ENCODE results near the gene PRR20E.
"Not testable (repeated sequence)": the region's sequence is repeated elsewhere in the genome, so short reads cannot be mapped to it uniquely, and the experiment has no call there.

The PRR20E gene

DNA sequence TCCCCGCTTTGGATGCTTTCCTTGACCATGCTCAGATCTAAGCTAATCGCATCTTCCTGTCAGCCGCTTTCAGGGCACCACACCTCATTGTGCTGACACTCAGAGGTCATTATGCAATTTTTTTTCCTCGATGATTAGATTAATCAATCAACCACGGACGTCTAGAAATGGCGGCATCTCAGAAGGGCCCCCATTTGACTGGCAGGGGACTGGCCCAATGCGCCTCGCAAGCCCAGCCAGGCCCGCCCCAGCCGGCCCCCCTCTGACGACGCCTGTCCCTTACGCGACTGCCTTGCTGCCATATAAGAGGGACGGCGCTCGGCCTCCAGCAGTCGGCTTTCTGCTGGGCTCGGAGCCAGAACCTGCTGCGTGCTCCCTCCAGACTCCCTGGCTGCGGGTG is at the start of gene PRR20E:
Gene PRR20E, plus strand, starts transcription at position 301 of the 400 bp plus-strand sequence. CDS start 387 bp downstream, outside the sequence.
- not testable (repeated sequence) for DNase-seq

DNA sequence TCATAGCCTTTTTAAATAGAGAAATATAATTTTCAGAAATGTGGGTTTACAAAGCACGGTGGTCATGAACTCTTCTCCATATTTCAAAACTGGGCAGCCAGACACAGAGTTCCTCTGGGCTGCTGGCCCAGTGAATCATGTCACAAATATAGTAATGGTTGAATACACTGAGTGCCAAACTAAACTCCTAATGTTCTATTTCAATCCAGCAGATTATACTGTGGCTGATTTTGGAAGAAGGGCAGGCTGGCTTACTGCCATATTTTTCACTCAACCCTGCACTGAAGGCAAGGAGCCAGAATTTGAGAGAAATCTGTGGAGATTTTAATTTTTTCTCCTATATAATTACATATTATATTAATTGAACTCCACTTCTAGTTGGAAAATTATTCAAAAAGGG is 43.3 kb upstream of the PRR20E start:
- DNase-seq: no peak

- no peak for DNase-seq
Measured at GRCh38 chr13:57128909-57129308, 38.1 kb upstream of the PRR20E start.

- DNase-seq: no peak
Measured at GRCh38 chr13:57136093-57136492, 30.9 kb upstream of the PRR20E start.

DNA sequence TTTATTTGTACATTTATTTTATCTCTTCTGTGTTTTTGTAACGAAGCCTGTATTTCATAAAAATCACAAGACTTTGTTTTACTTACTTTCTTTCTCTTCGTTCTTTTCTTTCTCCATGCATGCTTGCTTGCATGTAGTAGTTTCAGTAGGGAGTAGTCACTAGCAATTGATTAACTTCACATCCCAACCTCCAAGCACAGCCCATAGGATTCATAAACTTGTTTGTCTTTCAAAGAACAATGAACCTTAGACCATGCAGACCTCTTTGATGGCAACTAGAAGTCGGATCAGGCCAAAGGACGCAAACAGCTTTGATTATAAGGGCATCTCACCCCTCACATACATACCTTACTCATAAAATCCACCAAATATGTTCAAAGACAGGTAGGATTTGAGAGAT is 29.4 kb upstream of the PRR20E start:
- no peak for DNase-seq

GRCh38 chr13:57138988-57139387 is 28.0 kb upstream of the PRR20E start:
- no peak for DNase-seq

DNA sequence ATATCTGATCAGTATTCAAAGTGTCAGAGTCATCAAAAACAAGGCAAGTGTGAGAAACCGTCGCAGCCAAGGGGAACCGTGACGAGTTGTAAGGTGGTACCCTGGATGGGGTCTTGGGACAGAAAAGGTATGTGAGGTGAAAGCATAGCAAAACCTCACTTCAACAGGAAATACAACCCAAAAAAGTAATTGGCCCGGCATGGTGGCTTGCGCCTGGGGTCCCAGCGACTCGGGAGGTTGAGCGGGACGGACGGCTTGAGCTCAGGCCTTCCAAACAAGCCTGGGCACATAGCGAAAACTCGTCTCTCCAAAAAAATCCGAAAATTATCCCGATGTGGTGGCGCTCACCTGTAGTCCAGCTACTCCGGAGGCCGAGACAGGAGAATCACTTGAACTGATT is 27.2 kb upstream of the PRR20E start:
- DNase-seq: not testable (repeated sequence)

GRCh38 chr13:57140235-57140968 is 26.6 kb upstream of the PRR20E start, which contains the start of gene PRR20A:
TSS of gene PRR20A (plus strand) at chr13:57140918. CDS start at chr13:57141305, 387 bp downstream.
- DNase-seq: not testable (repeated sequence)

- DNase-seq: not testable (repeated sequence)
Measured at GRCh38 chr13:57147188-57147587, 19.8 kb upstream of the PRR20E start, which contains the start of gene PRR20B. TSS of gene PRR20B (plus strand) at chr13:57147488. CDS start at chr13:57147875, 387 bp downstream.

DNA sequence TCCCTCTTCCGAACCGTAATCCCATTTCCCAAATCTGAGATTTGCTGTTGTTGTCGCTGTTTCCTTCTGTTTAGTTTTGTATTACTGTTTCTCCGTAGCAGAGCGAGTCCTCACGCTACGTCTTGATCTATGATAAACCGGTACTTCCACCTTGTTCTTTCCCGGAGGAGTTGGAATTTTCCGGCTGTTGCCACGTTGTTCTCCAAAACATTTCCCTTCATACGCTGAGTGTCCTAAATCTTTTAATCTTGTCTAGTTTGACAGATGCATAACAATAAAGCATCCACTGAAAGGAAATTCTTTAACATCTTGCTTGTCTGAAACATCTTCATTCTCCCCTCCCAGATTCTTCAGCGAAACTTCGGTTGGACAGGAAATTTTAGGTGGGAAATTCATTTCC is 18.9 kb upstream of the PRR20E start:
- not testable (repeated sequence) for DNase-seq

GRCh38 chr13:57153761-57154160 is 13.2 kb upstream of the PRR20E start, which contains the start of gene PRR20C:
TSS of gene PRR20C (plus strand) at chr13:57154061. CDS start at chr13:57154448, 387 bp downstream.
- DNase-seq: not testable (repeated sequence)

GRCh38 chr13:57160332-57160731 is 6.7 kb upstream of the PRR20E start, which contains the start of gene PRR20D:
TSS of gene PRR20D (plus strand) at chr13:57160632. CDS start at chr13:57161019, 387 bp downstream.
- DNase-seq: not testable (repeated sequence)

DNA sequence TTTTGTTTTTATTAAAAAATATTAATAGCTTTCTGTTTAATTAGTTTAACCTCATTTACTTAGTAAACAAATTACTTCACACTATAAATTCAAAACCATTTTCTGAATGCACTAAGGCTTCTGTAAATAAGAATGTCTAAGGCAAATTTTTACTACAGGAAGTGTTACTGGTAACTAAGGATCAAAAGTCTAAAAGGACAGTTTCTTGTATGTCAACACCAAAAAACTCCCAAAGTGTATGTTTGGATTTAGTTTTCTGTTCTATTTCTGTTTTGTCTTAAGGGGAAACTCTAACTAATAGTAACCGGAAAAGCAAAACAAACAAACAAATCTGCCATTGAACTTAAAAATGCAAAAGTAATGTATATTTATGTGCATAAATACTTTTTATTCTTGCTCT is 24.7 kb downstream of the PRR20E start:
- DNase-seq: no peak

GRCh38 chr13:57212989-57213388 is 46.0 kb downstream of the PRR20E start:
- DNase-seq: no peak

Data from activated T-cell treated with anti-CD3 and anti-CD28 coated beads, Interleukin-2, amount 50 U/mL, for 48 hours (primary cell).